B cell (primary cell): ENCODE measurements around the gene HOTAIR. TPM values are rescaled to one million over a fixed set of nuclear protein-coding genes. Genes with fewer than 3 reads are reported as not detected.

Experiments used
- ATAC-seq: fragments of 200-7000 bp; cut with Tn5 transposase; one replicate; pipeline ENCODE4 v1.10.0; 2021; ENCODE audit warnings: low read depth, mild to moderate bottlenecking, moderate number of reproducible peaks, moderate library complexity
- CTCF ChIA-PET: fragments of 350-600 bp; sonication (Branson Sonifier 250); formaldehyde crosslinking; loops from one replicate; lab custom pipeline; 2021; ENCODE audit warnings: antibody characterized with exemption, inconsistent platforms; lab: Charles Lee
- POLR2A ChIA-PET: fragments of 350-600 bp; sonication (Branson Sonifier 250); formaldehyde crosslinking; loops from one replicate; lab custom pipeline; 2021; ENCODE audit warnings: antibody characterized with exemption; lab: Charles Lee
- DNase-seq: peaks from one replicate; pipeline ENCODE4 v3.0.0; 2013
- H2AFZ ChIP-seq: 2 replicates; pipeline ENCODE4 v1.6.1; 2012; ENCODE audit warnings: mild to moderate bottlenecking, low read depth, low read length; ENCODE audit not compliant: insufficient read depth, poor library complexity, severe bottlenecking
- H3K27ac ChIP-seq, 2 donors: 1 replicate in 1 of 2; 2 replicates in 1 of 2; pipeline ENCODE4 v1.5.1; 2012 to 2013; ENCODE audit warnings: low read length in 2 of 2, mild to moderate bottlenecking in 2 of 2, moderate library complexity in 1 of 2
- H3K27me3 ChIP-seq, 4 experiments: fragments of 200-600 bp in 1 of 4; sonication (generic) in 1 of 4; replicated peaks in 1 of 4; 1 replicate in 2 of 4; 2 replicates in 2 of 4; pipeline versions ENCODE4 v1.6.1 to v1.7.0; 2013 to 2016; ENCODE audit warnings: low read length in 3 of 4, mild to moderate bottlenecking in 2 of 4, mixed read lengths in 1 of 4, moderate library complexity in 1 of 4; ENCODE audit not compliant: insufficient read depth in 4 of 4, control insufficient read depth in 3 of 4; ENCODE audit errors: control extremely low read depth in 1 of 4
- H3K36me3 ChIP-seq, 2 experiments: replicated peaks in 1 of 2; 1 replicate in 1 of 2; 2 replicates in 1 of 2; pipeline versions ENCODE4 v1.6.1 to v1.7.1; 2013; ENCODE audit warnings: low read length in 1 of 2; ENCODE audit not compliant: insufficient read depth in 2 of 2, control insufficient read depth in 1 of 2; ENCODE audit errors: control extremely low read depth in 1 of 2, extremely low read depth in 1 of 2
- H3K4me1 ChIP-seq, 2 donors: fragments of 200-600 bp in 1 of 2; sonication (generic) in 1 of 2; 1 replicate in 1 of 2; 2 replicates in 1 of 2; pipeline versions ENCODE4 v1.5.1 to v1.6.1; 2013 to 2017; ENCODE audit warnings: low read length in 2 of 2; ENCODE audit not compliant: control insufficient read depth in 2 of 2, insufficient read depth in 2 of 2
- H3K4me2 ChIP-seq: replicated peaks from 2 replicates; pipeline ENCODE3; 2012; ENCODE audit warnings: mild to moderate bottlenecking, low read depth, low read length; ENCODE audit not compliant: poor library complexity, severe bottlenecking
- H3K4me3 ChIP-seq, 5 experiments: fragments of 200-600 bp in 1 of 5; sonication (generic) in 1 of 5; 1 replicate in 3 of 5; 2 replicates in 2 of 5; pipeline versions ENCODE4 v1.5.1 to v1.7.0; 2011 to 2016; ENCODE audit warnings: low read length in 4 of 5, mild to moderate bottlenecking in 4 of 5, low read depth in 2 of 5, control low read depth in 1 of 5, moderate library complexity in 1 of 5; ENCODE audit not compliant: insufficient read depth in 1 of 5; ENCODE audit errors: control extremely low read depth in 1 of 5, extremely low read depth in 1 of 5
- H3K79me2 ChIP-seq: fragments of 200-600 bp; sonication (generic); one replicate; pipeline ENCODE4 v1.6.0; 2016; ENCODE audit warnings: low read length; ENCODE audit not compliant: control insufficient read depth, insufficient read depth
- H3K9ac ChIP-seq: fragments of 200-600 bp; sonication (generic); 2 replicates; pipeline ENCODE4 v1.6.1; 2017; ENCODE audit warnings: mild to moderate bottlenecking, low read length, moderate library complexity
- H3K9me3 ChIP-seq, 3 donors: one replicate each; pipeline versions ENCODE4 v1.6.1 to v1.7.1; 2013; ENCODE audit warnings: low read length in 2 of 3; ENCODE audit not compliant: control insufficient read depth in 2 of 3, insufficient read depth in 1 of 3; ENCODE audit errors: control extremely low read depth in 1 of 3
- H4K20me1 ChIP-seq: 2 replicates; pipeline ENCODE4 v1.6.0; 2012; ENCODE audit warnings: mild to moderate bottlenecking, low read length; ENCODE audit not compliant: insufficient read depth, control insufficient read depth, poor library complexity, severe bottlenecking
- H3K27ac Mint-ChIP-seq: one replicate; pipeline ENCODE4 v1.8.0; 2021; ENCODE audit warnings: mixed read lengths
- H3K27me3 Mint-ChIP-seq: one replicate; pipeline ENCODE4 v1.8.0; 2021; ENCODE audit warnings: mixed read lengths
- H3K4me1 Mint-ChIP-seq: one replicate; pipeline ENCODE4 v1.8.0; 2021; ENCODE audit warnings: mixed read lengths
- H3K4me3 Mint-ChIP-seq: one replicate; pipeline ENCODE4 v1.8.0; 2021; ENCODE audit warnings: mixed read lengths
- H3K9me3 Mint-ChIP-seq: one replicate; pipeline ENCODE4 v1.8.0; 2022; ENCODE audit warnings: mixed read lengths; ENCODE audit not compliant: insufficient read depth
- CTCF ChIP-seq: fragments of 200-600 bp; IDR thresholded peaks from one replicate; pipeline ENCODE4 v1.8.0; 2022; ENCODE audit warnings: antibody characterized with exemption, mild to moderate bottlenecking
- EZH2 ChIP-seq: IDR thresholded peaks from 2 replicates; pipeline ENCODE4 v1.6.1; 2012; ENCODE audit warnings: borderline replicate concordance, low read depth, mild to moderate bottlenecking, moderate library complexity, low read length; ENCODE audit not compliant: insufficient read depth, poor library complexity, severe bottlenecking
- WGBS: methylation state at CpG from one replicate; pipeline ENCODE4 v1.1.5; 2013; ENCODE audit warnings: missing lambda C conversion rate; ENCODE audit not compliant: insufficient coverage; 5-methylcytosine and 5-hydroxymethylcytosine counted together
- intact Hi-C: fragments of 100-400 bp; cut with micrococcal nuclease; formaldehyde crosslinking; loops from one replicate; pipeline ENCODE4 v1.10.0; 2022
- polyA plus RNA-seq: library from polyadenylated mRNA; depleted of rRNA; stranded (reverse); fragments of >200 nt; gene quantifications from 2 replicates; pipeline ENCODE4 v1.2.3, GENCODE V29; 2012
- total RNA-seq, 2 donors: library from RNA; stranded (reverse); fragments of 120-200 nt in 1 of 2; gene quantifications; 1 replicate in 1 of 2; 2 replicates in 1 of 2; pipeline versions ENCODE4 v1.2.3 to v1.2.4, GENCODE V29; 2013 to 2022

HOTAIR gene
- total and polyA plus RNA-seq, 2 donors (not counting 1 experiment from before 2014, with no cell fraction given), result not detected

- peak within 1 kb of the TSS; percentile 20 for H3K27ac Mint-ChIP-seq
- CTCF ChIA-PET, result interaction anchor here (1.0 to 5.0 kb wide), 5 partner anchors 31 to 207 kb away, joined by 3 to 20 read pairs (median 5); partner anchors contain the start of gene HOXC5
- no peaks in the 10 kb centered on the region for H3K9me3 Mint-ChIP-seq
- peak; percentile 52 for DNase-seq
- Histone ChIP-seq H2AFZ (no peak within 1 kb of the TSS), H3K27ac (no peak within 1 kb of the TSS), H3K79me2 (no peaks in the 10 kb centered on the region), H3K4me3 (peak within 1 kb of the TSS in 1 of 5 experiments; percentile 4), H4K20me1 (no peaks in the 10 kb centered on the region), H3K27me3 (peaks cover 0 to 99% (median 86%) of the 10 kb centered on the region in 4 experiments), H3K4me1 (peaks cover 28 to 60% of the 10 kb centered on the region in 2 donors), H3K36me3 (no peaks in the 10 kb centered on the region), H3K9ac (no peak within 1 kb of the TSS), H3K4me2 (peak within 1 kb of the TSS; percentile 29), H3K9me3 (peaks cover 0 to 68% (median 0%) of the 10 kb centered on the region in 3 donors)
- H3K4me3 Mint-ChIP-seq, result peak within 1 kb of the TSS; percentile 13
- ATAC-seq, result no peak
- TF ChIP-seq EZH2 (peak; percentile 93), CTCF (no peak)
- H3K4me1 Mint-ChIP-seq, result peaks cover 21% of the 10 kb centered on the region
- H3K27me3 Mint-ChIP-seq, result peaks cover 88% of the 10 kb centered on the region
- WGBS, result 7% methylated on average over 75 of the region's 87 CpGs
- intact Hi-C loops, result loop anchor here (10.0 kb wide), 1 partner anchor 364 kb away; the partner anchor contains the start of gene GPR84
- POLR2A ChIA-PET, result no interaction called here
Measured at GRCh38 chr12:54000116-54001114, 25.7 kb upstream of the HOTAIR start, which contains the start of gene HOXC9. TSS of gene HOXC9 (plus strand) at chr12:54000161. CDS start at chr12:54000189, 28 bp downstream.
